ENCODE results near the gene FARP2.

GRCh38 chr2:241463276-241464135 lies 107.4 kb downstream of the FARP2 start:
- TF ChIP-seq ZNF205 (CRISPR knock-in tag; IDR thresholded peaks at IDR 0.05): no peak
- TF ChIP-seq MED13 (CRISPR knock-in tag; IDR thresholded peaks at IDR 0.05): no peak
- no peak for TF ChIP-seq CHD4 (IDR thresholded peaks at IDR 0.05; ENCODE audit: borderline replicate concordance, low read length)
- no peak for TF ChIP-seq RNF219 (CRISPR knock-in tag; IDR thresholded peaks at IDR 0.05)
- no peak for TF ChIP-seq BRCA1 (CRISPR knock-in tag; IDR thresholded peaks at IDR 0.05)

Measured in HepG2 (cell line).